GM20000 (cell line): ENCODE data around the gene CPE.

Source experiments
- DNase-seq: peaks from one replicate; pipeline ENCODE4 v3.0.0; 2012; ENCODE audit warnings: low spot score
- TF ChIP-seq, protein P1 (sequence below): IDR thresholded peaks from 2 replicates; pipeline ENCODE4 v1.5.1; 2012; ENCODE audit warnings: mild to moderate bottlenecking, control low read depth; ENCODE audit errors: extremely low read depth, missing control alignments

CPE gene

DNA sequence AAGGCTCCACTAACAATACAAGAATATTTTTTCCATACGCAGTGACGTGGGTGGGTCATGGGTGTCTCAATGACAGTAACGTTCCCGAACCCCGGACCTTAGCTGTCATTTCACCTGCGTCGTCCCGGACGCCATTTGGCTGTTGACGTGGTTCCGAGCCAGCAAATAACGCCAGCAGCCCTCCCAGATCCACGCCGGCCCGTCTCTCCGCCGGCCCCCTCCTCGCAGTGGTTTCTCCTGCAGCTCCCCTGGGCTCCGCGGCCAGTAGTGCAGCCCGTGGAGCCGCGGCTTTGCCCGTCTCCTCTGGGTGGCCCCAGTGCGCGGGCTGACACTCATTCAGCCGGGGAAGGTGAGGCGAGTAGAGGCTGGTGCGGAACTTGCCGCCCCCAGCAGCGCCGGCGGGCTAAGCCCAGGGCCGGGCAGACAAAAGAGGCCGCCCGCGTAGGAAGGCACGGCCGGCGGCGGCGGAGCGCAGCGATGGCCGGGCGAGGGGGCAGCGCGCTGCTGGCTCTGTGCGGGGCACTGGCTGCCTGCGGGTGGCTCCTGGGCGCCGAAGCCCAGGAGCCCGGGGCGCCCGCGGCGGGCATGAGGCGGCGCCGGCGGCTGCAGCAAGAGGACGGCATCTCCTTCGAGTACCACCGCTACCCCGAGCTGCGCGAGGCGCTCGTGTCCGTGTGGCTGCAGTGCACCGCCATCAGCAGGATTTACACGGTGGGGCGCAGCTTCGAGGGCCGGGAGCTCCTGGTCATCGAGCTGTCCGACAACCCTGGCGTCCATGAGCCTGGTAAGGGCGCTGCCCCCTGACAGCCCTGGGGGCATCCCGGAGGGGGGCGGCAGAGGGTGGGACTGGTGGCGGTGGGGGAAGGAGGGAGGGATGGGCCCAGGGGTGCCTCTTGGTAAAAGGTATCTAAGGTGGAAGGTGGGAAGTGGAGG lies at the start of gene CPE:
TSS of gene CPE (plus strand) at position 264 of the 933 bp plus-strand sequence. CDS start at position 478, 214 bp downstream.
- DNase-seq, result peak; percentile 69
- TF ChIP-seq, protein P1, sequence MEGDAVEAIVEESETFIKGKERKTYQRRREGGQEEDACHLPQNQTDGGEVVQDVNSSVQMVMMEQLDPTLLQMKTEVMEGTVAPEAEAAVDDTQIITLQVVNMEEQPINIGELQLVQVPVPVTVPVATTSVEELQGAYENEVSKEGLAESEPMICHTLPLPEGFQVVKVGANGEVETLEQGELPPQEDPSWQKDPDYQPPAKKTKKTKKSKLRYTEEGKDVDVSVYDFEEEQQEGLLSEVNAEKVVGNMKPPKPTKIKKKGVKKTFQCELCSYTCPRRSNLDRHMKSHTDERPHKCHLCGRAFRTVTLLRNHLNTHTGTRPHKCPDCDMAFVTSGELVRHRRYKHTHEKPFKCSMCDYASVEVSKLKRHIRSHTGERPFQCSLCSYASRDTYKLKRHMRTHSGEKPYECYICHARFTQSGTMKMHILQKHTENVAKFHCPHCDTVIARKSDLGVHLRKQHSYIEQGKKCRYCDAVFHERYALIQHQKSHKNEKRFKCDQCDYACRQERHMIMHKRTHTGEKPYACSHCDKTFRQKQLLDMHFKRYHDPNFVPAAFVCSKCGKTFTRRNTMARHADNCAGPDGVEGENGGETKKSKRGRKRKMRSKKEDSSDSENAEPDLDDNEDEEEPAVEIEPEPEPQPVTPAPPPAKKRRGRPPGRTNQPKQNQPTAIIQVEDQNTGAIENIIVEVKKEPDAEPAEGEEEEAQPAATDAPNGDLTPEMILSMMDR, result no peak

- TF ChIP-seq, protein P1, result no peak
- DNase-seq, result no peak
Observed at GRCh38 chr4:165330071-165330470, 48.7 kb upstream of the CPE start.

DNA sequence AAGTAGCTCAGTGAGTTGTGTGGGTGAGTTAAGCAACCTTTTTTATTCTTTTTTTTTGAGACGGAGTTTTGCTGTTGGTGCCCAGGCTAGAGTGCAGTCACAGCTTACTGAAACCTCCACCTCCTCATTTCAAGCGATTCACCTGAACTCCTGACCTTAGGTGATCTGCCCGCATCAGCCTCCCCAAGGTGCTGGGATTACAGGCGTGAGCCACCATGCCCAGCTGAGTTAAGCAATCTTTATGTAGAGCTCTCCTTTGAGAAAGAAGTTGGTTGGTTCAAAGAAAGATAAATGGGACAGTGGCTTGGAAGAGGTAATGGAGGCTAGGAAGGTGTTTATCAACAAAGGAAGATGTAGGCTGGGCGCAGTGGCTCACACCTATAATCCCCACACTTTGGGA lies 48.1 kb upstream of the CPE start:
- no peak for DNase-seq
- TF ChIP-seq, protein P1, result no peak

DNA sequence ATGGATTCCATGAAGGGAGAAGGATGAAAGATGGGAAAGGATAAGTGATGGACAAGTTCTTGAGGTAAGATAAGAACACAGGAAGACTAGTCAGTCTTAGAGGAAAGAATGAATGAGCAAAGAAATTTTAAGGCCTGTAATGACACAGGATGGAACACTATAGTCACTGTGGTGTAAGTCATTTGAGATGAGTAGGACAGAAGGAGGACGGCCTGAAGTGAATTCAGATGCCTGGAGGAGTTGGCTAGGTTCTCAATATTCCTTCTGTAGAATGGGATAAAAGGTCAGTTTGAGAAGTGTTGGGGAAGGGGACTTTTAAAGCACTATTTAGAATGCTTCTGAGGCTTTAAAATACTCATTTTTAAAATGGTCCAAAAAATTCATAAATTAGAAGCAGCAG lies 47.4 kb upstream of the CPE start:
- TF ChIP-seq, protein P1, result no peak

GRCh38 chr4:165331823-165332222 lies 47.0 kb upstream of the CPE start:
- DNase-seq, result no peak
- TF ChIP-seq, protein P1, result no peak

More for the DNA sequence above, 47.4 kb upstream of the CPE start:
- DNase-seq, result no peak

- TF ChIP-seq, protein P1, result no peak
- no peak for DNase-seq
Observed at GRCh38 chr4:165332502-165332901, 46.3 kb upstream of the CPE start.

- no peak for DNase-seq
- TF ChIP-seq, protein P1, result no peak
Observed at GRCh38 chr4:165335163-165335703, 43.6 kb upstream of the CPE start.
